Epithelial cell of esophagus (primary cell): ENCODE measurements around the gene NINJ2.

Source experiments
- DNase-seq: peaks from one replicate; pipeline ENCODE4 v3.0.0; 2010; ENCODE audit warnings: low read depth
- H3K4me3 ChIP-seq: 2 replicates; pipeline ENCODE4 v1.5.1; 2011; ENCODE audit warnings: mild to moderate bottlenecking, low read length, control low read depth
- CTCF ChIP-seq: IDR thresholded peaks from 2 replicates; pipeline ENCODE4 v1.5.1; 2011; ENCODE audit warnings: low read depth, mild to moderate bottlenecking, low read length, control low read depth, inconsistent platforms; ENCODE audit not compliant: insufficient read depth; ENCODE audit errors: missing control alignments

The NINJ2 gene

DNA sequence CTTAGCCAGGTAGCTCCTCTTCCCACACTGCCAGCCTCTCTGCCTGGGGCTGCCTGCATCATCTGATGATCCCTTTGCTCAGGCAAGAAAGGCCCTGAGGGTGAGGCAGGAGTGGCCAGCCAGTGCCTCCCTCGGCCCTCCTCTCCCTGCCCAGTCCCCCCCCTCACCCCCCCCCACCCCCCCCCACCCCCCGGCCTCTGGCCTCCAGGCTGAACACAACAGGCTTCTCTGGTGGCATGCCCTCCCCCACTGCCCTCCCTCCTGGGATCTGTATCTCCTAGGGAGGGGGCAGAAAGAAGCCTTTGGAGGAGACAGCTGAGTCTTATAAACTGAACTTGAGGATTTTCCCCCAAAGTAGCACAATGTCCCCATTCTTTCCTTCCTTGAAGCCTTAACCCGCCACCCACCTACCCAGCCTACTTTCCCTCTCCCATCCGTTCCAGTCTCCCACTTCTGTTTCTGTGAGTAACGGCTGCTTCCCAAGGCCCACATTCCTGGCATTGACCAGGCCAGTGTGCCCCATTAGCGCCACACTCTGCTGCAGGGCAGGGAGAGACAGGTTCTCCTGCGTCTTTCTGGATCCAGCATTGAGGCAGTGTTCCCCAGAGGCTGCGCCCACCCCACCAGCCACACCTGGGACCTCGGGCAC lies 121.4 kb downstream of the NINJ2 start:
- no peak overlapping the region for H3K4me3 ChIP-seq
- no peak for TF ChIP-seq CTCF
- peak; percentile 69 for DNase-seq

- TF ChIP-seq CTCF = no peak
- H3K4me3 ChIP-seq = no peak overlapping the region
- no peak for DNase-seq
Measured at GRCh38 chr12:539540-540310, 123.5 kb downstream of the NINJ2 start.

DNA sequence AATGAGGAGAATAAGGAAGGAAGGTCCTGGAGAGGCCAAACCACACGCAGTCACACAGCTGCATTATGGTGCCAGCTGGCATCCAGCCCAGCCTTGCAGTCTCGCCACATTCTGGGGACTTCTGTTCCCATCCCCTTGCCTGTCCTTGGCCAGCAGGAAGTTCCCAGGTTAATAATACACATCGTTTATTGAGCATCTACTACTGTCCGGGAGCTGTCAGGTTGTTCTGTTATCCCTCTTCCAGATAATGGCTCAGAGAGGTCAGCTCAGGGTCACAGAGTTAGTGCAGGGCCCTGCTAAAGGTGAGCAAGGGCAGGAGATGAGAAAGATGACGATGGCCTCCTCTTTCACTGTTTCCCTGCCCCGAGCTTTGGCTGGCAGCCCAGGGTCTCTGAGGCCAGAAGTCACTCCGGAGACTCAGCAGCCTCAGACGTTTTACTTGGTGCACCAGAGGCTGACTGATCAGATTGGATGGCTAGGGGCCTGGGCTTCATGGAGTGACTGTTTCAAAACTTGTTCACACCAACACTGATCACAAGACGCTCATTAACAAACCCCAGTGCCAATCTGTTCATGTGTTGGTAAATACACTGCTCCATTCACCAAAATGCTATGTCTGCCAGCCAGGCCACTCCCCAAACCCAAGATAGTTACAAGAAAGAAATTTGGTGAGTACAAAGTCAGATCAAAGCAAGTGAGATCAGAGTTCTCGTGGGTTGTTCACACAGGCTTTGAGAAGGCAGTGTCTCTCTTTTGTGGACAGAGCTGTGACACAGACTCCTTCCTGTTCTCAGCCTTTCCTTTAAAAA lies 124.3 kb downstream of the NINJ2 start:
- TF ChIP-seq CTCF = no peak
- peak; percentile 84 for DNase-seq
- no peak overlapping the region for H3K4me3 ChIP-seq

GRCh38 chr12:537772-538171 lies 125.5 kb downstream of the NINJ2 start:
- no peak overlapping the region for H3K4me3 ChIP-seq
- TF ChIP-seq CTCF = no peak
- peak; percentile 97 for DNase-seq

GRCh38 chr12:536751-537245 lies 126.4 kb downstream of the NINJ2 start:
- TF ChIP-seq CTCF = no peak
- no peak for DNase-seq
- H3K4me3 ChIP-seq = no peak overlapping the region

DNA sequence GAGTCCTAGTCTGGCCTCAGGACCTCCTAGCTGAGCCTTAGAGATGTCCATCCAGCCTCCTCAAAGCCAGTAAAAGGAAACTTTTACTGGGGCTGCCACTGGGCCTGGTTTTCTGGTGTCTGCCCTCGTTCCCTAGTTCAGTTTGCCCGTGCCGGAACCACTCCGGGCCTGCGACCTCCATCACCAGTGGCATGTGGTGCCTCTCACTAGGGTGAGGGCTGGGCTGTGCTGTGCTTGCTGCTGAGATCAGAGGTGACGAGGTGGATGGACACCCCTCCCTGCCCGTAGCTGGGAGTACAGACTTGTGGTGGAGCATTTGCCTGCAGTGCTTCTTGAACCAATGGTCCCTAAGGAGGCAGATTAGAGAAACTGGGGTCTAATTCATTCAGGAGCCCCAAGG lies 127.8 kb downstream of the NINJ2 start:
- DNase-seq = no peak
- TF ChIP-seq CTCF = no peak

More for the DNA sequence above, 127.8 kb downstream of the NINJ2 start:
- H3K4me3 ChIP-seq = no peak overlapping the region
